ENCODE results near the gene ATP6V0B.

The ATP6V0B gene

GRCh38 chr1:43987159-43987902, 12.6 kb downstream of the ATP6V0B start:
- DNase-seq: no peak

DNA sequence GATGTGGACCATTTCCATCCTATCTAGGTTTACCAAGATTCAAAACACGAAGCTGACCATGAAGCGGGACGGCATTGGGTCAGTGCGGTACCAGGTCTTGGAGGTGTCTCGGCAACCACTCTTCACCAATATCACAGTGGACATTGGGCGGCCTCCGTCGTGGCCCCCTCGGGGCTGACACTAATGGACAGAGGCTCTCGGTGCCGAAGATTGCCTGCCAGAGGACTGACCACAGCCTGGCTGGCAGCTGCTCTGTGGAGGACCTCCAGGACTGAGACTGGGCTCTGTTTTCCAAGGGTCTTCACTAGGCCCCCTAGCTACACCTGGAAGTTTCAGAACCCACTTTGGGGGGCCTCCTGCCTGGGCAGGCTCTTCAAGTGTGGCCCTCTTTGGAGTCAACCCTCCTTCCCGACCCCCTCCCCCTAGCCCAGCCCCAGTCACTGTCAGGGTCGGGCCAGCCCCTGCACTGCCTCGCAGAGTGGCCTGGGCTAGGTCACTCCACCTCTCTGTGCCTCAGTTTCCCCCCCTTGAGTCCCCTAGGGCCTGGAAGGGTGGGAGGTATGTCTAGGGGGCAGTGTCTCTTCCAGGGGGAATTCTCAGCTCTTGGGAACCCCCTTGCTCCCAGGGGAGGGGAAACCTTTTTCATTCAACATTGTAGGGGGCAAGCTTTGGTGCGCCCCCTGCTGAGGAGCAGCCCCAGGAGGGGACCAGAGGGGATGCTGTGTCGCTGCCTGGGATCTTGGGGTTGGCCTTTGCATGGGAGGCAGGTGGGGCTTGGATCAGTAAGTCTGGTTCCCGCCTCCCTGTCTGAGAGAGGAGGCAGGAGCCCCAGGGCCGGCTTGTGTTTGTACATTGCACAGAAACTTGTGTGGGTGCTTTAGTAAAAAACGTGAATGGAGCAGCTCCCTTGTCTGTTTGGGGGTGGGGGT, 15.8 kb downstream of the ATP6V0B start:
- DNase-seq: no peak

GRCh38 chr1:43991200-43991475, 16.4 kb downstream of the ATP6V0B start:
- no peak for DNase-seq

DNA sequence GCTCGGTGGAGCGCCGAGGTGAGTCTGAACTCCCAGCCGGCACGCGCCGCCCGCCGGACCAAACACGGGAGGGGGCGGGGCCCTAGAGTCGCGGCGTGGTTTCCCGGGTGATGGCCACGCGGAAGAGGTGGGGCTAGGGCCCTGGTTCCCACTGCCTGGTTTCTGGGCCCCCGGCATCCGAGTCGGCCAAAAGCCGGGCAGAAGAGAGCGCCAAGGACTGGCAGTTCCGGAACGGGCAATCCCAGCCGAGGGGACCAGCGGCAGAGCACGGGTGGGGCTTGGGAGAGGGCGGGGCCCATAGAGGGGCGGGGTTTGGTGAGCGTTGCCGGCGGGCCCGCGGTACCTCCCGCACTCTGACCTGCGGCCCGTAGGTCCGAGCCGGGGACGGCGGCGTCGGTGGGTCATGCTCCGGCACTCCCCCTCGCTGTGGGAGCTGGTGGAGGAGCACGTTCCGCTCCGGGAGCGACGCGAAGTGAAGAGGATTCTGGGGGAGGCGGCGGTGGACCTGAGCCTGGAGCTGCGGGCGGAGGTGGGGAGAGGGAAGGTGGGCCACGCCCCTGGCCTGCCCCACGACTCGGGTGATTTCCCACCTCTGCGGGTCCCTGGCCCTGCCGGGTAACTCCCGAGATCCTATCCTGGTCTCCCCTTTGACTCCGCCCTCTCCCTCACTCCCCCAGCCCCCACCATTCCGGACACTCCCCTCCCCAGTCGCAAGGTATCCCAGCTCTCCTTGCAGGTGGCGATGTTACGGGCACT, 16.9 kb downstream of the ATP6V0B start, which contains the start of gene CCDC24:
CCDC24 (plus strand) TSS at position 124 of the 756 bp plus-strand sequence; CDS start at position 404, 280 bp downstream.
- DNase-seq: peak; percentile 85

DNA sequence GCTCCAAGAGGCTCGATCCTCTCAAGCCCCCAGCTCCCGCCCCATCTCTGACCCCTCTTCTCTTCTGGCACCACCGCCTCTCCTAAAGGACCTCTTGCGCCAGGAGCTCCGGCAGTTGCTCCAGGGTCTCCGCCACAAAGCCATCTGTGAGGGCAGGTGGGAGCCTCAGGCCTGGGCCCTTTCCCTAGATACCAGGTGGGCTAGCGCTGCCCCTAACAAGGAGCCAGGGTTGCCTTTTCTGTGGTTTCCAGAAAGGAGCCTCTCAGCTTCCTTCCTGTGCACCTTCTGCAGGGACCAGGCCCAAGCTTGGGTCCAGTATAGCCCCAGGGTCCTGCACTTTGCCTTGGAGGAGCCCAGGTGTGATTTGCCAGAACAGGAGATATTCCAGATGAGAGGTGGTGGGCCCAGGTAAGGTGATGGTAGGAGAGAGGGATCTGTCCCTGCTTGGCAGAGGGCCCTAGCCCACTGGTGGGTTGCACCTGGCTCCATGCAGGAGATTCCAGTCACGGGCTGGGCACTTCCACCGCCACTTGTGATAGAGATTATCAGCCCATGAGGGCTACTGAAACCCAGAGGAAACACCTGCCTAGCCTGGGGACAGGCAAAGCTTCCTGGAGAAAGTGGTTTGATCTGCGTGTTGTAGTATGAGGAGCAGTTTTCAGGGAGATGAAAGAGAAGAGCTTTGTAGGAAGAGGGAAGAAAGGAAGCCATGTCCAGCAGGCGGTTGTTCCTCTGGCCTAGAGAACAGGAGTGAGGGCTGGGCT, 17.7 kb downstream of the ATP6V0B start:
- no peak for DNase-seq

DNA sequence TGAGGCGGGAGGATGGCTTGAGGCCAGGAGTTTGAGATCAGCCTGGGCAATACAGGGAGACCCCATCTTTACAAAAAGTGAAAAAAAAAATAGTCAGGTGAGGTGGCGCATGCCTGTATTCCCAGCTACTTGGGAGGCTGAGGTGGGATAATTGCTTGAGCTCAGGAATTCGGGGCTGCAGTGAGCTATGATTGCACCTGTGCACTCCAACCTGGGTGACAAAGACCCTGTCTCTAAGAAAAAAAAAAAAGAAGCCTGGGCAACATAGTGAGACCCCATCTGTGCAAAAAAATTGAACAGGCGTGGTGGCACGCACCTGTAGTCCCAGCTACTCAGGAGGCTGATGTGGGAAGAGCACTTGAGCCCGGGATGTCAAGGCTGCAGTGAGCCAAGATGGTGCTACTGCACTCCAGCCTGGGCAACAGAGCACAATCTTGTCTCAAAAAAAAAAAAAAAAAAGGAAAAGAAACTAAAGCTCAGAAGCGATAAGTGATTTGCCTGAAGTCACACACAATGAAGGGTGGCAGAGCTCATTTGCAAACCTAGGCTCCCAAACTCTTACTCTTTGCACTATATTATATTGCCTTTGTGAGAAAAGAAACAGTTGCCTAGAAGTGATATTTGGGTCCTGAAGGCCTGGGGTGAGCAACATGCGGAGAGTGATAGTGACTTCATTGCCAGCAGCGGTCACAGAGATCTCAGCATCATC, 18.6 kb downstream of the ATP6V0B start:
- no peak for DNase-seq

DNA sequence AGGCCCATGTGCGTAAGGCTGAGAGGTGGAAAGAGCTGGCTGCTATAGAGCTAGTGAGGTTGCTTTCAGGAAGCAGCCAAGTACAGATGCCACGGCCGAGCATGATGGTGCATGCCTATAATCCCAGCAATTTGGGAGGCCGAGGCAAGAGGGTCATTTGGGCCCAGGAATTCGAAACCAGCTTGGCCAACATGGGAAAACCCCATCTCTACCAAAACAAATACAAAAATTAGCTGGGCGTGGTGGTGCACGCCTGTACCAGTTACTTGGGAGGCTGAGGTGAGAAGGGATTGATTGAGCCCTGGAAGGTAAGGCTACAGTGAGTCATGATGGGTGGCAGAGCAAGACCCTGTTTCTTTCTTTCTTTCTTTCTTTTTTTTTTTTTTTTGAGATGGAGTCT, 19.3 kb downstream of the ATP6V0B start:
- DNase-seq: no peak

DNA sequence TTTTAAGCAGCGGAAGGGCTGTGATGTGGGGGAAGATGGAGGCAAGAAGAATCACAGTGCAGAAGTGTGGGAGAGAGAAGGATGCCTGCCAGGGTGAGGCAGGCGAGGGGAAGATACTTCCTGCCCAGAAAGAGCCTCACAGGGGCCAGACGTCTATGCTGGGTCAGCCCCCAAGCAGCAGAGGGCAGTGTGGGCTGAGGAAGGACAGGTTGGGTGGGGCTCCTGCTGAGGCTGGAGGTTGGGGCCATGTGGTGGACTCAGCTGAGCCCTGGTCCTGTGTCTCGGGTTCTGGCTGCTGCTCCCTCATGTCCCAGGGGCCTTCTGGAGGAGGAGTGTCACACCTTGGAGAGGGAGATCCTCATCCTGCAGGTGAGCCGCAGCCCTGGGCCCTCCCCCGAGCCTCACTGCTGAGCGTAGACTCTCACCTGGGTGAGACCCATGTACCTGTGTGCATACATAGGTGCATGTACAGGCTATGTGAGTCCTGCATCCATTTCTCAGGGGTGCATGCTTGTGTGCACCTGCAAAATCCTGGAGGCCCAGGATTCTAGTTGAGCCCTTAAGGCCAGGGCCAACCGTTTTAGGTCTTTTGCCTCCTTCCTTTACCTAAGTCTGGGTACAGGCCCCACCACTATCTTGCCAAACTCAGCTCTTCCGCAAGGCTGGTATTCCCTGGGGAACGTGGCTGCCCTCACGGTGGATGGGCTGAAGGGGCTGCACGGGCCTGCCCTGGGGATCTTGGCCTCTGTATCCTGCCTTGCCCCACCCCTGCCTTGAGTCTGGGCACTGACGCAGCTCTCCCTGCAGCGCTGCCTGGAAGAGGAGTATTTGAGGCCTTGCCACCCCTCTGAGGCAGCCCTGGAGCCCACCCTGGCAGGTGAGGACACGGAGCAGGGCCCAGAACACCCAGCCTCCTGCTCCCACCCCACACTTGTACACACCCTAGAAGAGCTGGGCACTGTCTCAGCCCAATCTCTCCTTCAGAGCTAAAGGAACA, 20.3 kb downstream of the ATP6V0B start:
- DNase-seq: no peak

DNA sequence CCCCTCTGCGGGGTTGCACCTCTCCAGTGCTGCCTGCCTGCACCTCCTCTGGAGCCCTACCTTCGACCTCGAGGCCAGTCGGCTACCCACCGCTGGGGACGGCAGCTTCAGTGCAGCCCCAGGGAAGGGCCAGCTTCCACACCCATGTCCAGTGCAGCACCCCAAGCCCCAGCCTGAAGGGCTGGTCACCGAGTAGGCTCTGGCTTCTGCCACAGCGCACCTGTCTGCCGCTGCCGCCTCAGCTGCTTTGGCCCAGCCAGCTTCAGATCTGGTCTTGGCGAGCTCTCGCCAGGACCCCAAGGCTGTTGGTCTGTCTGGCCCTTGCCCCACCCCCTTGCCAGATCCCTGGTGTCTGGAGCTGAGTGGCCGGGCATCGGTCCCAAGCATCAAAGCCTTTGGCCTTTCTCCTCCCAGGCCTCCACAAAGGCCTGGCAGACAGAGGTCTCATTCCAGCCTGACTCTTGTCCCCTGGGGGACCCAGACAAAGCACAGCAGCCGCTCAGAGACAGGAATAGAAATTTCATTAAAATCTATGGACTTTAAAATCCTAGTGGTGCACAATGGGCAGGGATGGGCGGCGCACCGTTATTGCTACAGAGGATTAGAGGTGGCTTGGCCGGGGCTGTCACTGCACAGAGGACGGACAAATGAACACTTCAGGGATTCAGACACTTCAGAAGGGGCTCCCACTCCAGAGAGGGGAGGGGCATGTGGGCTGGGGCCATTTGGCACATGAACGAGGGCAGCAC, 21.4 kb downstream of the ATP6V0B start:
- DNase-seq: peak; percentile 28

- DNase-seq: peak; percentile 28
Observed at GRCh38 chr1:43996733-43997115, 22.0 kb downstream of the ATP6V0B start.

DNA sequence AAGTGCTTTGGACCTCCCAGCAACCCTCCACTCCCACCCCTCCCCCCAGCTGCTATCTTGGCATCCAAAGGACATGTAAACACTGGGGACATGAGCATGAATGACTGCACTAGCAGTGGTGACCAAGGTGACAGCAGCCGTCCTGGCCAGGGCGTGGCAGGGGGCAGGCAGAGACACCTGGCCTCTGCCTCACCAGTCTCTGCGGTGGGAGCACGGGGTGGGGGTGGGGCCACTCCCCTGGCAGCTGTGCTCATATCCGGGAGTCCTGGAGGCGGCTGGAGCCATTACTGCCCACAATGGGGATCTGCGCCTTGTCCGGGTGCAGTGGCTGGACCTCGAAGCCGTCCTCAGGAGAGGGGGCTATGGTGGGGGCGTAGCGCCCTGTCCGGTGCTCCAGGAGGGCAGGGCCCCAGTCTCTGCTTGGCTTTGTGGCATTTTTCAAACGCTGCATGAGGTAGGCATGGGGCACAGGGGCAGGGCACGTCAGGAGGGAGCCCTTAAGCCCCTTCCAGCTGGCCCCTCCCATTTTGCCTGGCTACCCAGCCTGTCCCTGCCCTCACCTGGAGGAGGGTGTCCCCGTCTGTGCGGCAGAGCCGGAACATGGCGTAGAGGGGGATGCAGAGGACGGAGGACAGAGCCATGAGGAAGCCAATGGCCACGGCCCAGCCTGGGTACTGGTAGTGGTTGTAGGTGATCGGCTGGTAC, 22.7 kb downstream of the ATP6V0B start:
- DNase-seq: no peak

DNA sequence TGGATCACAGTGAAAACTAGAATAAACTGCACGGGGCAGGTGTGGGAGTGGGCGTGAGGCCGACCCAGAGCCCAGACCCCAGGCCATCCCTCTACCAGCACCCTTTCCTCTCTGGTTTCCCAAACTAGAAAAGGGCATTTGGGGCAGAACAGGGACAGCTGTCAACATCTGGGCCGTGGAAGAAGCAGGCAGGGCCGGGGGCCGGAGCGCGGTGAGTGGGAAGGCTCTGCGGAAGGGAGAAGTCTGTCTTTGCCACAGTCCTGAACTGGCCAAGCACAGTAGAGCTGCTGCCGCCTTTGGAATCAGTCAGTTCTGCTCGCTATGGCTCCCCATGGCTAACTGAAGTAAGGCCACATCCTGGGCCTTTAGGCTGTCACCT, 23.2 kb downstream of the ATP6V0B start:
- no peak for DNase-seq

DNA sequence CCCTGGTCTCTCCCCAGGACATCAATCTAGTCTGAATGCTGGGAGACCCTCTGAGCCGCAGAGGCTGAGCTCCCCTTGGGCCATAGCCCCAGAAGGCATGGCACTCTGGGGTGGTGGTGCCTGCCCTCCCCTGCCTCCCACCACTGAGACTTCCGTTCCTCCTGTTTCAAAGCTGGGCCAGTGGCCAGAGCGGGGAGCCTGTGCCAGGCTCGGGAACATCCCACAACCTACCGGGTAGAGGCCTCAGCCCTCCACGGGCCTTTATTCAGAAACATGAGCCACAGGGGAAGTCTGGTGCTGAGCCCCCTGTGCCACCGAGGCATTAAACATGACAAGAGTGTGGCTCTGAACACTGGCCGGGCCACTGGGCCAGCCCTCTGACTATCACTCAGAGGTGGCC, 24.7 kb downstream of the ATP6V0B start:
- DNase-seq: no peak

DNA sequence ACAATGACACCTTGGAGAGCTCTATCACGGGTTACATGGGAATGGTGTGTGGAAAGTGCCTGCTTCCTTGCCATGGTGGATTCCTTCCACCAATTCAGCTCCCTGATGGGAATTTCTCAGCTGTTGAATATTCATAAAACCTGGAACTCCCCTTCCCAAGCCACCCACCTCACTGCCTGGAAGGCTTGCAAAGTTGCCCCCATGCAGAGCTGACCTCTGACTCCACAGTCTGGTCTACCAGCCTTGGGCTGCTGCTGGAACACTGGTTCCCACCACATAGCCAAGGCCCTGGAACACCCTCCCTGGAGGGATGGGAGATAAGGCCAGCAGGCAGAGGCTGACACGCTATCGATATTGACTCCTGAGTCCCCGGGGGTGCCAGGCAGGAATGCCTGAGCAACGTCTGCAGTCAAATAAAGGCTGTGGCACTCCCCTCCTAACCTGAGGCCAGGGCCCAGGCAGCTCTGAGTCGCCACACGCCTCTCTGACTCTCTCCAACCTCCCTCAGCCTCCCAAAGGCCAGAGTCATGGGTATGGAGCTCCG, 25.4 kb downstream of the ATP6V0B start:
- no peak for DNase-seq

DNA sequence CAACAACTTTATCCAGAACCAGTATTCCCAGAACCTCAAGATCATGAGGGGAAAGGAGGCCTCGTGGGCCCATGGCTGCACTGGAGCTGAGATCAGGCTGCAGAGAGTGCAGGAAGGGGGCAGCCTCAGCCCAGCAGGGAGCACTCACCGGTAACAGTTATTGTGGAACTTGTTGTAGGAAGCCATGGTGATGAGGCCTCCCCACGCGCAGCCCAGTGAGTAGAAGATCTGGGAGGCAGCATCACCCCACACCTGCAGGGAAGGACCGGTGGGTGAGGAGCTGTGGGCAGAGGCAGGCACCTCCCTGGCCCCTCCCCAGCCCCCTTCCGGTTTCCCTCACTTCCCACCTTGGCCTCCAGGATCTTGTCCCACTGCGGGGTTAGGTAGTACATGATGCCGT, 27.4 kb downstream of the ATP6V0B start:
- no peak for DNase-seq

- DNase-seq: no peak
Observed at GRCh38 chr1:44002606-44003157, 27.9 kb downstream of the ATP6V0B start.

DNA sequence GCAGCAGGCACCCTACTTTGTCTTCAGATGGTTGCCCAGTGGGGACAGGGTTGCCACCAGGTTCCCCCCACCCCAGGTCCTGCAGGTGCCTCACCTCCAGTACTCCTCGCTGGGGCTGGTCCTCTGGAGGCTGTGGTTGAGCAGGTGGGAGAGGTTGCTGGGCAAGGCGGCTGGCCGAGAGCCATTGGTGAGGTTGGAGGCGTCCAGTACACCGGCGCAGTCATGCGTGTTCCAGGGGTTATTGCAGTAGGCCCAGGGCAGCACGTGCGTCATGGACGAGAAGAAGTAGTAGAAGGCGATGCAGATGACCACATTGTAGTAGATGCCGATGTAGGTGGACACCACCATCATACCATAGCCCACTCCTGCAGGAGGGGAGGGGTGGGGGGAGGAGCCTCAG, 33.5 kb downstream of the ATP6V0B start:
- DNase-seq: no peak

- no peak for DNase-seq
Observed at GRCh38 chr1:44010935-44011471, 36.2 kb downstream of the ATP6V0B start.

All from retina (tissue), 1 donor.